Adipose tissue (tissue), 3 donors: ENCODE results near the gene C11orf58. TPM values are rescaled to one million over a fixed set of nuclear protein-coding genes. Genes with fewer than 3 reads are reported as not detected.

Experiments used
- H3K27ac ChIP-seq: one replicate; pipeline ENCODE4 v1.5.1; 2013; ENCODE audit warnings: low read depth, low read length
- WGBS, 3 donors: extraction: QIAGEN DNeasy Blood & Tissue Kit; methylation state at CpG; one replicate each; pipeline ENCODE4 v1.1.7; 2013; 5-methylcytosine and 5-hydroxymethylcytosine counted together
- polyA plus RNA-seq, 3 donors: library from polyadenylated mRNA; stranded (reverse); fragments of 200-250 nt; gene quantifications; one replicate each; pipeline ENCODE4 v1.2.3, GENCODE V29; 2013
- donor health status: healthy with polysubstance abuse.
- donor health status: Bipolar disorder and iron deficiency.
- donor health status: healthy.

C11orf58 gene
- polyA plus RNA-seq, 3 donors: 70.1 to 147 (median 105) TPM

- no peak overlapping the region for H3K27ac ChIP-seq
- 90 to 92% (median 92%) methylated on average over 19 of the region's 19 CpGs for WGBS, 3 donors
Observed at GRCh38 chr11:16780698-16781550, 42.5 kb downstream of the C11orf58 start.

DNA sequence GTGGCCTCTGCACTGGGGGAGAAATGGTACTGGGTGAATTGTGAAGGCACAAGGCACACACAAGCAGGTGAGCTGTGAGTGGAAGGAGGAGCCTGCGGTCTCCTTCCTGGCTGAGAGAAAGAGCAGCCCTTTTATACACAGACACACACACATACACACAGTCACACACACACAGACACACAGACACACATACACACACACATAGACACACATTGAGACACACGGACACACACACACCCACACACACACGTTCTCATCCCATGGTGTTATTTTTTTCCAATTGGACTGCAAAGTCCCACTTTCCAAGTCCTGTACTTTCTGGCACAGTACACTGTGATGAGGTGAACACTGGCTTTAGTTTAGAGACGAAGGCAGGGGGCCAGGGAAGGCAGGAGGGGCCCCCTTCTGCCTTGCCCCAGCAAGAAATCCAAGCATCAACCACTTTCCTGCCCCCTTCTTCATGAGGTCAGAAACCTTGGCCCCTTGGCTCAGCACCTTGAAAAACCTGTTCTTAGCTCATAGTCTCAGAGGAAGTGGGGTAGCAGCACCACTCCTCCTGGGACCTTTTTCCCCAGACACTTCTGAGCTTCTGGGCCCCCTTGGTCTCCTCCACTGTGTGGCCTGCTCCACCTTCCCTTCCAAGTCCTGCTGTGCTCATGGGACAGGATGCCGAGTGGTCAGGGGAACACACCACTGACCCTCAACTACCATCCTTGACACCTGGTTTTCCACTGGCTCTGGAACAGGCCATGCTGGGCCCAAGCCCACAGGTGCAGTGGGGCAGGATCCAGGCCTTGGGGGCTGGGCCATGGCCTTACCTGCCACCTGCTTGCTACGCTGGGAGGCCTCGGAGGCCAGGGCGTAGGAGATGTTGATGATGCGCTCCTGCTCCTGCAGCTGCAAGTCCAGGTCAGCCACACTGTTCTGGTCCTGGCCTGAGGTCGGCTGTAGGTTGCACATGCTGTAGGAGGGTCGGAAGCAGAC, 43.8 kb downstream of the C11orf58 start:
- H3K27ac ChIP-seq: no peak overlapping the region
- 83 to 89% (median 86%) methylated on average over 11 of the region's 11 CpGs for WGBS, 3 donors

- no peak overlapping the region for H3K27ac ChIP-seq
- WGBS, 3 donors: 94 to 97% (median 96%) methylated on average over 22 of the region's 22 CpGs
Observed at GRCh38 chr11:16783321-16783801, 44.9 kb downstream of the C11orf58 start.

DNA sequence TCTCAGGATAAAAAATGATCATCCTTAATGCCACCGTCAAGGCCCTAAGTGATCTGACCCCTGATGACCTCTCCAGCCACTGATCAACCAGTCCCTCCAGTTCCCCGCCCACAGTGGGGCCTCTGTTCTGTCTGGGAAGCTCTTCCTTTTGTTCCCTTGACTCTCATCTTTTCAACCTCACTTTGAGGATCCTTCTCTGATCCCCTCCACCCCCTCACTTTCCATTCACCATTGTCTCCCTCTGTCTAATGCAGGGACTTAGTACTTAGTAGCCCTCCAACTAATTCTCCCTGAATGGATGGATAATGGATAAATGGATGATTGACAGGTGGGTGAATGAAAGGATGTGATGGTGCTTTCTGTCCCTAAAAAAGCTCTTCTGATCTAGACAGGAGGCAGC, 45.6 kb downstream of the C11orf58 start:
- 74 to 92% (median 85%) methylated on average over 2 of the region's 2 CpGs for WGBS, 3 donors
- H3K27ac ChIP-seq: no peak overlapping the region

DNA sequence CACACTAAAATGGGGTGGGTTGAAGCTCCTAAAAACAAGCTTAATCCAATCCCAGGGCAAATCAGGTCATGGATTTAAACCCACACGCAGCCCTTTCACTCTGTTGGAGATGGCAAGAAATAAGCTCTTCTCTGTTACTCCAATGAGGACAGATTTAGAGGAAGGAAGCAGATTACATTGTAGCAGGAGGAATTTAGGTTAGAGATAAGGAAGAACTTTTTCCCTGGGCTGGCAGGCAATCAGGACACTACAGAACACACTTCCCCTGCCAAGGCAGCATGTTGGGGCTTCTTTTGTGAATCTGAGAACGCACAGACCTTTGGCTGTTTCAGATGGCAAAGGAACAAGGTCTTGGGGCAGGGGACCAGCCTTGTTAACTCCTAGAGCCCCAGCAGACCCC, 46.2 kb downstream of the C11orf58 start:
- WGBS, 3 donors: 56 to 84% (median 56%) methylated on average over 2 of the region's 2 CpGs
- no peak overlapping the region for H3K27ac ChIP-seq

DNA sequence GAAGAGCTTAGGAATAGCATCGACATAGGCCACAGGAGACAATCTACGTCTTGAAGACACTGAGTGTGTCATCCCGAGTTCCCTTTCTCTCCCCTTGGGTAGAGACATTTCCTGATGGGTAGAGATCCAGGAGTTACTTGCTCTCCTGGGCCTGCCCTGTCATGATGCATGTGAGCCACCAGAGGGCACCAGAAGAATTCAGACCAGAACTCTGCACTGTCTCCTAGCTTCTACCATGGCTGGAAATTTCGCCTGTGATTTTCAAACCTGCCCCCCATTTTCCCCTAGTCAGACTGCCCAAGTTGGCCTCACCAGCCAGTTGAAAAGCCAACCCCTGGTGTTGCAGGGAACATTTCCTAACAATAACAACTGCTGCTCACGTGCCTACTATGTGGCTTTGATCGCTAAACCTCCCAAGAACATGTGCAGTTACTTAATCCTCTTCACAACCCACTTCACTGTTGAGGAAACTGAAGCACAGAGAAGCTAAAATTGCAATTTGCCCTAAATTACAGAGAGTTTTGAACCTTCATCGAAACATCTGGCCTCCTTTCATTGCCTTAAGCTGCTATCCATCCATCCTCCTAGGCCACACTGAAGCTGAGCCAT, 47.2 kb downstream of the C11orf58 start:
- H3K27ac ChIP-seq: no peak overlapping the region
- 37 to 62% (median 37%) methylated on average over 7 of the region's 7 CpGs for WGBS, 3 donors

GRCh38 chr11:16786131-16786530, 47.7 kb downstream of the C11orf58 start:
- 58 to 74% (median 68%) methylated on average over 6 of the region's 6 CpGs for WGBS, 3 donors
- no peak overlapping the region for H3K27ac ChIP-seq

DNA sequence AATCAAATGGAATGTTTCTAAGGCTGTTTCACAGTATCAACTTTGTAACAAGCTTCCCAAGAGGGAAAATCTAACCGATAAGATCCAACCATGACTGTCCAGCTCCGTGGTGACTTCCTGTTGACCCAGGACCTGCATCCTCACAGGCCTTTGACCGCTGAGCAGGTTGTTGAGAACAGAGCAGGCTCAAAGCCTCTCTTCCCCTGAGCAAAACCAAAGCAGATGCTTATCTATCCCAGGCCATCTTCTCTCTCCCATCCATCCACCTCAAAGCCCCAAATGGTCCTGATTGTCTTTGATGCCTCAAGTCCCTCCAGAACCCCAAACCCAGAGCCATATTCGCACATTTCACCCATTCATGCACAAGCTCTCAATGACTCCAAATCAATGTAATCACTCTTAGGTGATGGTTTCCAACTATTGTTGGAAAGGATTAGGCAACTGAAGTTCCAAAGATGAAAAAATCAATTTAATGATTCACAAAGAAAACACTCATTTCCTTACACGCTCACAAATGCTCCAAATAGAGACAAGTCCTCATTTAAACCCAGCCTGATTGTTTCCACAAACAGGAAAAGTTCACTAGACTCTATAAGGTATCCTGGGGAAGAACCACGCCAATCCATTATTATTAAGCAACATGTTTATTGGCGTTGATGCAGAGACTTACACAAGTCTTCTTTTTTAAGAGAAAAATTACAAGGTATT, 48.7 kb downstream of the C11orf58 start:
- WGBS, 3 donors: 66 to 79% (median 71%) methylated on average over 7 of the region's 7 CpGs
- no peak overlapping the region for H3K27ac ChIP-seq

DNA sequence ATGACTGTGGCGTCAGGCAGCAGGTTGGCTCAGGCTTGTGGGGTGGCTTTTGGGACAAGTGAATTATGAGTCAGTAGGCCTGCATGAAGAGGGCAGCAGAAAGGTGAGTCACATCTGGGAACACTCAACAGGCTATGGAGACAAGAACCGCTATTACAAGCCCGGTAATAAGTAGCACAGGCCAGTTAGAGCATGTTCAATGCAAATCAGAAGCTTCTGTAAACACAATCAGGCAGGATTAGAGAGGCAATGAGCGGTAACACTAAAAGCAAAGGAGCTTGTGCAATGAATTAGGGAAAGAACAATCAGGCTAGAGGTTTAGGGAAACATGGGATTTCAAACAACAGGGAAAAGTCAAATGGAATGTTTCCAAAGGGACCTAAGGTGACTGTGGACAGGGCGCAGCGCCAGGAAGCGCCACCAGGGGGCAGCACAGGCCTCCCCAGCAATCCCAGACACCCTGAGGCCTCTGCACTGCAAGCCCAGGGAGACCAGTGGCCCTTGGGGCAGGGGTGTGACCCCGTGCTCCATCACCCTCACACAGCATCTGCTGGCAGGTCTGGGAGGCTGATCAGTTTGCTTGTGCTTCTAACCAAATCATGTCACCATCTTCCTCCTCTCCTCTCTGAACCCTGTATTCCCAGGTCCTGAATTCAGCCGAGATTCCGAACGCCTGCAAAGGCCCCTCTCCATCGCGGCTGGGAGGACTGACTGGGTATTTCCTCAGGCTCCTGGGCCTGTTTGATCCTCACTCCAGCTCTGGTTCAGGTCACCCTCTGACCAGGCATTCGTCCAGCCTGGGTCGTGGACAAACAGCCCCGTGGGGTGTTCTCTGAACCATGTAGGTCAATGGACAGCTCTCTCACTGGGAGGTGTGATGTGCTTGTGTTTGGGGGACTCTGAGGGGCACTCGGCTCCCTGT, 50.0 kb downstream of the C11orf58 start:
- no peak overlapping the region for H3K27ac ChIP-seq
- 60 to 70% (median 62%) methylated on average over 17 of the region's 17 CpGs for WGBS, 3 donors

DNA sequence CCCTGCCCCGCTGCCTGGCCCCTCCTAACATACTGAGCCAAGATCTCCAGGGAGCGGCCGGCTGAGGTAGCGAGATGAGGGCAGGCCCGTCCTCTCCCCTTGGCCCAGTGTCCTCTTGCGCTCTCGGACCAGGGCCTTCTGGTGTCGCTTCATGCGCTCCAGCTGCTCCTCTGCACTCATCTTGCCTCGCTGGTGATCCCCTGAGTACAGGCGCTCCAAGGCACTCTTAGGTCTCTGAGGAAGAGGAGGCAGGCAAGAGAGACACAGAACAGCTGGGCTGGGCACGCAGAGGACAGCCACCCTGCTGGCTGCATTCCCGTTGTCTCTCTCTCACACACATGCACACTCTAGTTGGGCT, 50.6 kb downstream of the C11orf58 start:
- no peak overlapping the region for H3K27ac ChIP-seq
- 83 to 88% (median 86%) methylated on average over 13 of the region's 13 CpGs for WGBS, 3 donors

DNA sequence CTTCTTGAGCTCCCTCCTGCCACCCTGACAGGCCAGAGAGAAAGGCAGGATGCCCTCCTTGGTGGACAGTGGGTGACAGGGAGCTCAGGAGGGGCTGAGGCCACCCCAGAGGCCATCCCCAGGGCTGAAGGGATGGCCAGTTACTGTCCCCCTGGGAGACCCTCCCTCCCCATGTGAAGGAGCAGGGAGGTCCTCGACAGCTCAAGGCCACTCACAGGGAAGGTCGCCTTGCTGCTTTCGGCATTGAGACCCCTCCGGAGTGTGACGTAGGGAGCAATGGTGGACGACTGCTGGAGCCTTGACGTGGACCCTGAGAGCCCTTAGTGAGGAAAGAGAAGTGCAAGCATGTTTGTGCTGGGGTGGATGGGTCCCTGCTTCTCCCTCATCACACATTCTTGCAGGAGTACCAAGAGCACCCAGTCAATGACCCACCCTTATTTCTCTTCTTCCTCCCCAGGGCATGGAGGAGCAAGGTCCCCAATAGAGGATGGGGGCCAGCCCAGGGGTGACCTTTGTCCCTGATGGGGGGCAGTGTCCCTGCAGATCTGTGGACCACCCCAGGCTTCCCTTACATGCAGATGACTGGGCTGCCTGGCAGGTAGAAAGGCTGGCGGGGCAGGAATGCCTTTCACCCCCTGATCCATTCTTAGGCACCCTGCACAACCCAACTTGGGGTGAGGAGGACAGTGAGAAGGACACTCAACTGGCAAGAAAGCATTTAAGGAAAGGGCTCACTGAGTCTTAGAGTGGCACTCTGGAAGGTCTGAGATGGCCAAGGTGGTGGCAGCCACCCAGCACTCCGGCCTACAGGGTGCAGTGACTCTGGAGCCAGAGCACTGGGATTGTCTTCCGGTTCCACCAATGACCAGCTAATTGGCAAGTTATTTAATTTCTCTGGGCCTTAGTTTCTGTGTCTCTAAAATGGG, 51.4 kb downstream of the C11orf58 start:
- H3K27ac ChIP-seq: no peak overlapping the region
- 82 to 96% (median 96%) methylated on average over 10 of the region's 10 CpGs for WGBS, 3 donors

- H3K27ac ChIP-seq: no peak overlapping the region
- WGBS, 3 donors: 72 to 92% (median 80%) methylated on average over 16 of the region's 16 CpGs
Observed at GRCh38 chr11:16790486-16791190, 52.2 kb downstream of the C11orf58 start.

DNA sequence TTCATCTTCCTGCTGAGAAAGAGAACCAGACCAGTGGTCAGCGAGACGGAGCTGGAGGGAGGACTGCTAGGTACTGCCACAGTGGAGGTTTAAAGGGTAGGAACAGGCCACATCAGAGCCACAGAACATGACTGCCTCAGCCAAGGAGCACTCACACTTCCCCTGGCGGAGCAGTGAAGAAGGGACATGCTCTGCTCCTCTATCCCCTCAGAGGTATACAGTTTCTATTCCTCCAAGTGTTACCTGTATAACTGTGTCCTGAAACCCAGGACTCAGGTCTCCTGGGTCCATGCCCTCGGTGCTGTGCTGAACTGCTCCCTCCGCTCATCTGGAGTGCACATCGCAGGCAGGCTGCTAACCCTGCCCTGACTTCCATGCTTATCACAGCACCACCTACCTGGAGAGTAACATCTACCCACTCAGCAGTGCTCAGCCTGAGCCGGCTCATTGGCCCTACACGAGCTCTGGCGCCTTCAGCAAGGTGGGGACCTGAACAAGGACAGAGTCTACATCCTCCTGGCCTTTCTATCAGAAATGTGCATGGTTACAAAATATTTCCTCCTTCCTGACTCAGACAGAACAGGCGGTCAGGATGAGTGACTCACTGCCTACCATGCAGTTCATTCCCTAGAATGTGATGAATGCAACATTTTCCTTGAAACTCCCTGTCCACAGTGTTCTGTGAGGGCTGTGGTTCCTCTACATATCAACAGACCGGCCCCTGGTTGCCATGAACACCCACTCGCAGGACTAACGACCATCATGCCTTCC, 52.9 kb downstream of the C11orf58 start:
- H3K27ac ChIP-seq: no peak overlapping the region
- 47 to 81% (median 52%) methylated on average over 13 of the region's 13 CpGs for WGBS, 3 donors

GRCh38 chr11:16792426-16792825, 54.0 kb downstream of the C11orf58 start:
- no peak overlapping the region for H3K27ac ChIP-seq

GRCh38 chr11:16793009-16793408, 54.6 kb downstream of the C11orf58 start:
- WGBS, 3 donors: 88 to 93% (median 89%) methylated on average over 3 of the region's 3 CpGs
- H3K27ac ChIP-seq: no peak overlapping the region
